Activated CD8-positive, alpha-beta memory T cell treated with anti-CD3 and anti-CD28 coated beads, Interleukin-2, amount 50 U/mL, for 48 hours (primary cell): ENCODE data around the gene NANOS3.
A peak's percentile ranks its signal among the peaks of the same experiment; 100 is the strongest.

Experiments used
- DNase-seq: peaks from one replicate; pipeline ENCODE4 v3.0.0-alpha.2; 2020

Gene NANOS3

DNA sequence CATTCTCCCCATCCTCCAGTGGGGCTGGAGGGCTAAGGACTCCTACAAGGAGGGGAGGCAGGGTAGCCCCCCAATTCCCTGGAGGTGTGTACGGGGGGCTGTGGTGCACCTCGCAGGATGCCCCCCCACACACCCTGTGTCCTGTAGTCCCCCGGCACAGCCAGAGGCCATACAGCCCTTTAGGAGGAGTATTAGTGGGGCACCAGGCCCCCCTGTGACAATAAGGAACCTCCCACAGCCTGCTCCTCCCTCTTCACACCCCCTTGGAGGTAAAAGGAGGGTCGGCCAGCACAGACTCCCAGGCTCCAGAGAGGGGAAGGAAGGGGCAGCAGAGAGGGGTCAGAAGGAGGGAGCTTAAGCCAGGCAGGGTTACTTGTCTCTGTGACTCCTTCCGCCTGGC, at the start of gene NANOS3:
Gene NANOS3 (plus strand): TSS at position 301 of the 400 bp plus-strand sequence. CDS start 115 bp downstream, outside the sequence.
- DNase-seq, result no peak

GRCh38 chr19:13827656-13828055, 49.3 kb upstream of the NANOS3 start:
- no peak for DNase-seq

DNA sequence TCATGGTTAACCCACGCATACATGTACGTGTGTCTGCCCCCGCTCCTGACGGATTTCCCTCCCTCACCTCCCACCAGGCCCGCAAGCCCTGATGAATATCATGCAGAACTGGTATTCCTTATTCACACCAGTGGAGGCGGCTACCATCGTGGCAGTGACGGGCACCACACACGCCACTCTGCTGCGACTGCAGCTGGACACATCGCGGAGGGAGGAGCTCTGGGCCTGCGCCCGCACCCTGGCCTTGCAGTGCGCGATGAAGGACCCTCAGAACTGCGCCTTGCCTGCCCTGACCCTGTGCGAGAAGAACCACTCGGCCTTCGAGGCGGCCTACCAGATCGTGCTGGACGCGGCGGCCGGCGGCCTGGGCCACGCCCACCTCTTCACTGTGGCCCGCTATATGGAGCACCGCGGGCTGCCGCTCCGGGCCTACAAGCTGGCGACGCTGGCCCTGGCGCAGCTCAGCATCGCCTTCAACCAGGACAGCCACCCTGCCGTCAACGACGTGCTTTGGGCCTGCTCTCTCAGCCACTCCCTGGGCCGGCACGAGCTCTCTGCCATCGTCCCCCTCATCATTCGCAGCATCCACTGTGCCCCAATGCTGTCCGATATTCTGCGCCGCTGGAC, 46.7 kb upstream of the NANOS3 start:
- DNase-seq, result no peak

DNA sequence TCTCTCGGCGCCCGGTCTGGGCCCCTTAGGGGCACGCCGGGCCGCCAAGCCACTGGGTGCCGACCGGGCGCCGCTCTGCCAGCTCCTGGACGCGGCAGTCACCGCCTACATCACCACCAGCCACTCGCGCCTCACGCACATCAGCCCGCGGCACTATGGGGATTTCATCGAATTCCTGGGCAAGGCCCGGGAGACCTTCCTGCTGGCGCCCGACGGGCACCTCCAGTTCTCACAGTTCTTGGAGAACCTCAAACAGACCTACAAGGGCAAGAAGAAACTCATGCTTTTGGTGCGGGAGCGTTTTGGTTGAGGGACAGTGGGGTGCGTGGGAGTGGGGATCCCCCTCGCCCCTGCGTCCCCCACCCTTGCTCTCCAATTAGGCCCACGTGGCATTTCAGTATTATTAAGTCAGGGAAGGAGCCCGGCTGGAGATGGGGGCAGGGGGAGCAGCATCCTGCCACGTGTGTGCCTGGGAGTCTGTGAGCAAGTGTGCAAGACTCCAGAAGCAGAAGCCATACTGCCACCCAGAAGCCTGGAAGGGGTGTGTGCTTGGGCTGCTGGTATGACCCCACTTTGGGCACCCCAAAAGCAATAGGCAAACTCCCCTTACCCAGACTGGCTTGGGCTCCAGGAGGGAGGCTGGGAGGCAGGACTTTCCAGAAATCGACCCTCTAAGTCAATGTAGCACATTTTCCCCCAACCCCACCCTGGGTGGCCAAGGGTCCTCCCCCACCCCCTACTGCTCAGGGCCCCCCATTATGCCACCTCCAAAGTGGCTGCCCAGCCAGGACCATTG, 46.0 kb upstream of the NANOS3 start:
- DNase-seq, result no peak

DNA sequence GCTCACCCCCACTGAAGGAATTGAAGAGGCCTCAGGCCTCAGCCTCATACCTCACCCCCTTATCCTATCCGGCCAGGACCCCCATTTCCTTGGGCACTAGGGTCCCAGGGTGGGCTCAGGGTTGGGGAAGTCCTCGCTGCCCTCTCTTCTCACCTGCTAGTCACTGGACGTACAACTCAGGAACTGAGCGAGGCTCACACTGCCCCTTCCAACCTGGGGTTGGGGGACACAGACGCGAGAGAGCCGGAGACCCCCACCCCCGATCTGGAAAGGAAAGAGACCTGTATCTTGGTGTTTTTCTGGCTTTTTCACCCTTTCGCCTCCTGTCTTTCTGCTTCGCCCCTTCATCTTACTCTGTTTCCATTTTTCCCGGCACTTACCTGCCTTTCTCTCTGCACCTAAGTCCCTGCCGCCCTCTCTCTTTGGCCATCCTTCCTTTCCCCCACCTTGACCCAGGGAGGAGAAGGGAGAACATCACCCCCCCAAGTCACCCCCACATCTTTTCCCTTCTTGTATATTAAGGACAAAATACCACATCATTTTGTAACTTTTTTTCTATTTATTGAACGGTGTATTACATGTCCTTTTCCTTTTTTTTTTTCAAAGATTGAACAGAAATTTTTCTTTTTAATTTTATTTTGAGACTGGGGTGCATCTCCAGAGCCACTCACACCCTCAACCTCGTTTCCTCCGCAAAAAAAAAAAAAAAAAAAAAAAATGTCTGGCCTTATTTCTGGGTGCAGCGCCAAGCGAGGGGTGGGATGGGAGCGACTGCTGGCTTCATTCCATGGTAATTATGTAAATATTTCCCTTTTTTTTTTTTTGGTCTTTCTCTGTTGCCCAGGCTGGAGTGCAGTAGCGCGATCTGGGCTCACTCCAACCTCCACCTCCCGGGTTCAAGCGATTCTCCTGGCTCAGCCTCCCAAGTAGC, 45.1 kb upstream of the NANOS3 start:
- DNase-seq, result no peak

DNA sequence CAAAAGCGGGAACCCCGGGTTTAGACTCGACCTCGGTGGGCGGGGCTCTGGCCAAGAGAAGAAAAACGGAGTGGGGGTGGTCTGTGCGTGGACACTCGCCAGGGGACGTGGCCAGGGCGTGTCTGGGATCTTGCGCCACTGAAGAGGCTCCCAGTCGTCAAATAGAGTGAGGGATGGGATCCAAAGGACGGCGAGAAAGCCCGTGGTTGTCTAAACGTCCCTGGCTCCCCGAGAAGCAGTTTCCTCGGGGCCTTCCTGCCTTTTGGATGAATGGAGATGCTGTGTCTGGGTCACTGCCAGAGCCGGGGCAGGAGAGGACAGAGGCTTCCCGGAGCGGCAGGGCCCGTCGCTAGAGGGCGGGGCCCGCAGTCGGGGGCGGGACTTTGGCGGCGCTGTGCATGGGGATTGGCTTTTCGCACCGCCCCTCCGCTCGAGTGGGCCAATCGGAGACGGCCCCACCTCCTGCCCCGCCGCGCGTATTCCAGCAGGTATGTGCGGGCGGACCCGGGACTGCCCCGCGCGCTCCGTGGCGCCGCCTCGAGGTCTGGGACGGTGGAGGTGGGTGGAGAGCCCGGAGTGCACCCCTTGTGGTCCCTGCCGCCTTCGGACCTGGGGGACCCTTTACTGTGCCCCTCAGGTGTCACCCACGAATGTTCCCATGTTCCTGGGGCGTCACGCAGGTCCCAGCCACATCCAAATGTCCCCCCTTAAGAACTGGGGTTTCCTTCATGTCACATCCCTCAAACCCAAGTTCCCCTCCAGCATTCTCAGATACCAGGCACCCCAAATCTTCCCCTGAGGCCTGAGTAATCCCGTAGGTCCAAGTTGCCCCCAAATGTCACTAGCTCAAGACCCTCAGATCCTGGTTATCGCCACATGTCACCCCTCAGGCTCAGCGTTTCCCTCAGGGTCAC, 43.3 kb upstream of the NANOS3 start:
- peak; percentile 96 for DNase-seq

DNA sequence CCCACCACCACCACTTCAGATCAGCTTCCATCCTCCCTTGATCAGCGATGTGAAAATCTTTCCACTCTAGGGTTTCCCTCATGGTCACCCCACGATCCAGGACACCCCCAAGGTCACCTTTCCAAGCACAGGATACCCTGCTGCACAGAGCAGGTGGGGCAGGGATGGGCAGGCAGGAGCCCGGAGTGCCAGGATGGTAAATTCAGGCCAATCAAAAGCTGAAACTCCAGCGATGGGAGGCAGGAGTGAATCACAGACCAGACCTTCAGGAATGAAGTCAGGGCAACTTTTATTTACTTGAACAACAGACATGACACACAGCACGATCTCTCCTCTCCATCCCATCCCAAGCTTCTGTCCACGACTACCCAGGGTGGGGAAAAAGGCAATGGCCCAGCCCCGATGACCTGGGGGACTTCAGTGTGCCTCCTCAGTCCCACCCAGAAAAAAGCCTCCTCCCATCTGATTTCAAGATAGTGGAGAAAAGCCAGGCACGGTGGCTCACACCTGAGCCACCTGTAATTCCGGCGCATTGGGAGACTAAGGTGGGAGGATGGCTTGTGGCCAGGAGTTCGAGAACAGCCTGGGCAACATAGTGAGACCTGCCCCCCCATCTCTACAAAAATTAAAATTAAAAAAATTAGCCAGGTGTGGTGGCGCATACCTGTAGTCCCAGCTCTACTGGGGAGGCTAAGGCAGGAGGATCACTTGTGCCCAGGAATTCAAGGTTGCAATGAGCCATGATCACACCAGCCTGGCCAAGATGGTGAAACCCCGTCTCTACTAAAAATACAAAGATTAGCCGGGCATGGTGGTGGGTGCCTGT, 42.5 kb upstream of the NANOS3 start:
- no peak for DNase-seq

- no peak for DNase-seq
These were observed 40.9 kb upstream of the NANOS3 start for GRCh38 chr19:13835791-13836723.

GRCh38 chr19:13838435-13839129, 38.4 kb upstream of the NANOS3 start:
- DNase-seq, result no peak

DNA sequence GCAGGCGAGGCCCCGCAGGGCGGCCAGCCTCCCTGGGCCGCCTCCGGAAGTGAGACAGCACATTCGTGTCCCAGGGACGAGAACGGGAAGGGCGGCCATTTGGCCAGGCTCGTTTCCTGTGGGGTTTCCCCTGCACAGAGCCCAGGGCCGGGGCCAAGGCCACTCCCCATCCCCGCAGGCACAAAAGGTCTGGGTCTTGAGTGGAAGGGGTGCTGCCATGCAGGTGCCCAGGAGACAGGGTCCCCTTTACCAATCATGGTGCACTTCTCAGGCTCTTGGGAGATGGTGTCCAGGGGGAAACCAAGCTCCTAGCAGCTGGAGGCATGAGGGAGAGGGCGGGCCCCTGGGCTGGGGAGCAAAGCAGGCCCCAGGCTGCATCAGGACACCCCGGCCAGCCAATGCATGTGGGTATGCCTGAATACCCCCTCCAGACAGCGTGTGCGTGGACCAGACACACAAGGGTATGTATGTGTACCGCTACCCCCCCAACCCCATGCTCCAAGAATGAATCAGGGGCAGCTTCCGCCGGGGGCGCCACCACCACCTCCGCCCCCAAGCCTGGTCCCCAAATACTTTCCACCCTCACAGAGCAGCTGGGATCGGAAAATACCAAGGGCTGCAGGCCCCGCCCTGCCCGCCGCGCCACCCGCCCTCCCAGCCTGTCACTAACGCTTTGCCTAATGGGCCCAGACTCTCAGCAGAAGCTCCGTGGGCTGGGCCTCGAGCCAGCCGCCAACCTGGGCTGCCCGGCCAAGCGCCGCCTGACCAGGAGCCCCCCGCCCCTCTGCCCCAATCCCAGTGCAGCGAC, 37.6 kb upstream of the NANOS3 start:
- DNase-seq, result peak; percentile 91

GRCh38 chr19:13839938-13840304, 37.0 kb upstream of the NANOS3 start:
- no peak for DNase-seq

- DNase-seq, result peak; percentile 76
These were observed 36.4 kb upstream of the NANOS3 start for GRCh38 chr19:13840305-13841085.

DNA sequence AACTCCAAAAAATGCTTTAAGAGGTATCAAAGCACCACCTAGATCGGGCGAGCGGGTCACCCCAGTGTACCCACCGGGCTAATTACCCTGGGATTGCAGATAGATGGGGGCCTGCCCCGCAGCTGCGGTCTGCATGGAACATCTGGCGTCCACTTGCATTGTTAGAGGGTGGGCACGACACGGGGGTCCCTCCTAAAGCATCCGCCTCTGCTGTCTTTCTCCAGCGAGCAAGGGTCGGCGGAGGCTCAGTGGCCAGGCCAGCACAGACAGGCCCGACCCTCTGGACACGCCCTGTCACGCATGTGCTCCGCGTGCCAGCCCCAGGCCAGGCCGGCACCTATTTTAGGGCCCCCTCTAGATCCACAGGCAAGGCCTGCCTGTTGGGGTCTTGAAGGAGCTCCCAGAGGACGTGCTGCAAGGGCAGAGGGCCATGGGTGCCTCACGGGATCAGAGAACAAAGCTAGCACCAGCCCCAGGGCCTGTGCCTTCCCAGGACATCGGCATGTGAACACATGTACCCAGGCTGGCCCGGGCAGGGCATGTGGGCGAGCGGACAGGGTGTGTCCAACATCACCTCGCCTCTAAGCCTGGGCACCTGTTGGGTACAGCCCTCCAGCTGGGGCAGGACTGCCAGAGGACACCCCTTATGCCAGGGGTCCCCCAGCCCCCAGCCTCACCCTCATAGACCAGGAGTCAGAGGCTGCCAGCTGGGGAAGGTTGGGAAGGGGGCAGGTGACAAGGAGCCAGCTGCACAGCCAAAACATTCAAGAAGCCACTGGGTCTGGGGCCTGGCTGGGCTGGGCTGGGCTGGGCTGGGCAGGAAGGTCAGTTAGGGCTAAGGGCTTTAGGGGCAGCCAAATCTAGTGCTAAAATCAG, 35.6 kb upstream of the NANOS3 start:
- DNase-seq, result peak; percentile 75

DNA sequence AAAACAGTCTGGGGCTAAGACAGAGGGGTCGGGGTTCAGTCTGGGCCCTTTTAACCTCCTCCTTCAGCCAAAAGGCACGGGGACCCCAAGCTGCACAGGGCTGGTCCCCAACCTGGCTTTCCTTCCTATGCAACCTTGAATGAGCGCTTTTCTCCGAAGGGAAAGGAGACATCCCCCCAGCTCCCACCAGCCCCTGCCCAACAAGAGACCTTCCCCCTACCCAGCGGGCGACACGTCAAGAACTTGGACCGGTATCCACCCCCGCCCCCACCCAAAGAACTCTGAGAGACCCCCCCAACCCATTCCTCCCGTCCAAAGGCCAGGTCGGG, 35.0 kb upstream of the NANOS3 start:
- no peak for DNase-seq

- peak; percentile 86 for DNase-seq
These were observed 34.4 kb upstream of the NANOS3 start for GRCh38 chr19:13842291-13843103.
